Measurements from ENCODE around the gene CNTNAP5.

- TF ChIP-seq, protein P1, sequence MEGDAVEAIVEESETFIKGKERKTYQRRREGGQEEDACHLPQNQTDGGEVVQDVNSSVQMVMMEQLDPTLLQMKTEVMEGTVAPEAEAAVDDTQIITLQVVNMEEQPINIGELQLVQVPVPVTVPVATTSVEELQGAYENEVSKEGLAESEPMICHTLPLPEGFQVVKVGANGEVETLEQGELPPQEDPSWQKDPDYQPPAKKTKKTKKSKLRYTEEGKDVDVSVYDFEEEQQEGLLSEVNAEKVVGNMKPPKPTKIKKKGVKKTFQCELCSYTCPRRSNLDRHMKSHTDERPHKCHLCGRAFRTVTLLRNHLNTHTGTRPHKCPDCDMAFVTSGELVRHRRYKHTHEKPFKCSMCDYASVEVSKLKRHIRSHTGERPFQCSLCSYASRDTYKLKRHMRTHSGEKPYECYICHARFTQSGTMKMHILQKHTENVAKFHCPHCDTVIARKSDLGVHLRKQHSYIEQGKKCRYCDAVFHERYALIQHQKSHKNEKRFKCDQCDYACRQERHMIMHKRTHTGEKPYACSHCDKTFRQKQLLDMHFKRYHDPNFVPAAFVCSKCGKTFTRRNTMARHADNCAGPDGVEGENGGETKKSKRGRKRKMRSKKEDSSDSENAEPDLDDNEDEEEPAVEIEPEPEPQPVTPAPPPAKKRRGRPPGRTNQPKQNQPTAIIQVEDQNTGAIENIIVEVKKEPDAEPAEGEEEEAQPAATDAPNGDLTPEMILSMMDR (IDR thresholded peaks at IDR 0.05): no peak
- no peak for TF ChIP-seq POLR2A (IDR thresholded peaks at IDR 0.05)
Measured at GRCh38 chr2:124832521-124832920, 807.4 kb downstream of the CNTNAP5 start.
